ENCODE results near the gene FYB2. TPM values are rescaled to one million over a fixed set of nuclear protein-coding genes. Genes with fewer than 3 reads are reported as not detected.

The FYB2 gene
- total RNA-seq, 2 experiments from 2014 or later = not detected

DNA sequence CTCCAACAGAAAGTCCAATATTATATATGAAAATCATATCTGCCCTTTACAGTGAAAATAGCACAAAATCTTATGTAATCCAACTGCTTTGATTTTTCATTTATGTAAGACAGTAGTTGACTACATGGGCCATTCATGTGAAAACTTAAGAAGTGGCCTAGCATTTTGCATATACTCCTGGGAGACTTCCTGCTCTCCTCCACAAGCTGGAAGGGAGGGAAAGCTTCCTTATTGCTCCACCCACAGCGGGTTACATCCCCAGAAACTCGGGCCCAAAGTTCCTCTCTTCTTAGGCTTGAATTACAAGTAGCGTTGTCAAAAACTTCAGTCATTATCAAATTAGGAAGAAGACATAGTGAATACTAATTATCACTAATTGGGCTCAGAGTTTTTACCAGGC, 29.2 kb downstream of the FYB2 start:
- TF ChIP-seq, protein P1, sequence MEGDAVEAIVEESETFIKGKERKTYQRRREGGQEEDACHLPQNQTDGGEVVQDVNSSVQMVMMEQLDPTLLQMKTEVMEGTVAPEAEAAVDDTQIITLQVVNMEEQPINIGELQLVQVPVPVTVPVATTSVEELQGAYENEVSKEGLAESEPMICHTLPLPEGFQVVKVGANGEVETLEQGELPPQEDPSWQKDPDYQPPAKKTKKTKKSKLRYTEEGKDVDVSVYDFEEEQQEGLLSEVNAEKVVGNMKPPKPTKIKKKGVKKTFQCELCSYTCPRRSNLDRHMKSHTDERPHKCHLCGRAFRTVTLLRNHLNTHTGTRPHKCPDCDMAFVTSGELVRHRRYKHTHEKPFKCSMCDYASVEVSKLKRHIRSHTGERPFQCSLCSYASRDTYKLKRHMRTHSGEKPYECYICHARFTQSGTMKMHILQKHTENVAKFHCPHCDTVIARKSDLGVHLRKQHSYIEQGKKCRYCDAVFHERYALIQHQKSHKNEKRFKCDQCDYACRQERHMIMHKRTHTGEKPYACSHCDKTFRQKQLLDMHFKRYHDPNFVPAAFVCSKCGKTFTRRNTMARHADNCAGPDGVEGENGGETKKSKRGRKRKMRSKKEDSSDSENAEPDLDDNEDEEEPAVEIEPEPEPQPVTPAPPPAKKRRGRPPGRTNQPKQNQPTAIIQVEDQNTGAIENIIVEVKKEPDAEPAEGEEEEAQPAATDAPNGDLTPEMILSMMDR (IDR thresholded peaks at IDR 0.05) = no peak
- ATAC-seq (no peak), DNase-seq (no peak)
- intact Hi-C loops (cut with micrococcal nuclease) = no loop called here
- peaks cover 16% of the 10 kb centered on the region for H3K27me3 Mint-ChIP-seq
- H3K27ac Mint-ChIP-seq = no peak overlapping the region
- CTCF ChIA-PET = interaction anchor here (1.8 kb wide), 1 partner anchor 31 kb away, joined by 7 read pairs; no protein-coding TSS in a partner anchor
- no peaks in the 10 kb centered on the region for H3K36me3 Mint-ChIP-seq (ENCODE audit: low read depth)
- POLR2A ChIA-PET = interaction anchor here (0.6 kb wide), 1 partner anchor 1657 kb away, joined by 4 read pairs; no protein-coding TSS in a partner anchor
- peaks cover 2% of the 10 kb centered on the region for H3K9me3 Mint-ChIP-seq
- no peaks in the 10 kb centered on the region for H3K4me1 Mint-ChIP-seq (ENCODE audit: low read depth)
- H3K4me3 Mint-ChIP-seq = no peak overlapping the region

DNA sequence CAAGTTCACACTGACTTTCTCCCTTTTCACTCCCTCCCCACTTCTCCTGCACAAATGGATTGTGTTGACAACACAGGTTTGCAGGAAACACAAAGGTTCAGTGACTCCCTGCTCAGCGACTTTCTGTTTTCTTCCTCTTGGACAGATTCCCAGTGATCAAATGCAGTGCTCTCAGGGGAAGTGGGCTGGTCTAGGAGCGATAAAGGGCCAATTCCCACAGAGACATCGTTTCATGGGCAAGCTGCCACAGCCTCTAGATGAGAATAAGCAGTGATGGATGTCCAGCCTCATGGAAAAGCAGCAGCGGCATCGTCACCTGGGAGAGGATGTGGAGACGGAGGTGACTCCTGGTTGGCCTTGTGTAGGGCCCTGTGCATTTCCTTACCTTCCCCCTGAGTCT, 30.6 kb downstream of the FYB2 start:
- intact Hi-C loops (cut with micrococcal nuclease) = no loop called here
- Mint-ChIP-seq H3K4me3 (no peak overlapping the region), H3K4me1 (ENCODE audit: low read depth) (no peaks in the 10 kb centered on the region), H3K36me3 (ENCODE audit: low read depth) (no peaks in the 10 kb centered on the region), H3K9me3 (peaks cover 2% of the 10 kb centered on the region), H3K27ac (no peak overlapping the region), H3K27me3 (peaks cover 18% of the 10 kb centered on the region)
- ChIA-PET CTCF (interaction anchor here (1.8 kb wide), 1 partner anchor 32 kb away, joined by 7 read pairs; no protein-coding TSS in a partner anchor), POLR2A (no interaction called here)
- DNase-seq (no peak), ATAC-seq (no peak)
- TF ChIP-seq, protein P1 (IDR thresholded peaks at IDR 0.05) = no peak

DNA sequence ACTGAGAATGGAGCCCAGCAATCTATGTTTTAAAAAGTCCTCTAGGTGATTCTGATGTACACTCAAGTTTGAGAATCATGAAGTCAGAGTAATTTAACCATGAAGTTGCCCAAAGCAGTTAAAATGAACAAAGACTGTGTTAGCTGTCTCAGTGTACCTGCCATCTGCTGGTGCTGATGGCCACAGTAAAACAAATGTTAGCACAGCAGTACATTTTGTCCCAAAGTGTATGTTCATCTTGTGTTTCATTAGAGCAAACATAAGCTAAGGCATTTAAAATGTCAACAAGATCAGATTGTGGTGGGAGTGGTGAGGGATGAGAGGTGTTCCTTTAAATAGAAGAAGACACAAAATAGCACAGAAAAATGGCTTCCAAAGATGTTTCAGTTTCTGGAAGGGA, 31.1 kb downstream of the FYB2 start:
- peaks cover 2% of the 10 kb centered on the region for H3K9me3 Mint-ChIP-seq
- H3K4me1 Mint-ChIP-seq (ENCODE audit: low read depth) = no peaks in the 10 kb centered on the region
- intact Hi-C loops (cut with micrococcal nuclease) = no loop called here
- CTCF ChIA-PET = interaction anchor here (1.8 kb wide), 1 partner anchor 33 kb away, joined by 7 read pairs; no protein-coding TSS in a partner anchor
- ATAC-seq = no peak
- H3K27me3 Mint-ChIP-seq = peaks cover 18% of the 10 kb centered on the region
- TF ChIP-seq, protein P1 (IDR thresholded peaks at IDR 0.05) = no peak
- DNase-seq = no peak
- POLR2A ChIA-PET = no interaction called here
- H3K27ac Mint-ChIP-seq = no peak overlapping the region
- H3K4me3 Mint-ChIP-seq = no peak overlapping the region
- no peaks in the 10 kb centered on the region for H3K36me3 Mint-ChIP-seq (ENCODE audit: low read depth)

DNA sequence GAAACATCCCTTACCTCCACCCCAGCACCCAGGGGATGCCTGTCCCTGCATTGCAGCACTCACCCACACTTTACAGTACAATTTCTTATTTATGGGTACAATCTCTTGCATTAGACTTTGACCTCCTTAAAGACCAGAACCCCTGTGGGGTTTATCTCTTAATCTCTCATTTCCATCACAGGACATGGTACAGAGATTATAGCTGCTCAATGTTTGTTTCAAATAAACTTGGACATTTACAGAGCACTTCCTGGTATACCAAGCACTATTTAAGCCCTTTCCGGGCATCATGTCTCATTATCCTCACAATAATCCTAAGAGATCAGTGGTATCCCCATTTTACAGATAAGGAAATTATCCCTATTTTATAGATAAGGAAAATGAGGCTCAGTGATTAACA, 31.9 kb downstream of the FYB2 start:
- peaks cover 18% of the 10 kb centered on the region for H3K27me3 Mint-ChIP-seq
- POLR2A ChIA-PET = no interaction called here
- intact Hi-C loops (cut with micrococcal nuclease) = no loop called here
- TF ChIP-seq, protein P1 (IDR thresholded peaks at IDR 0.05) = no peak
- no peak overlapping the region for H3K27ac Mint-ChIP-seq
- DNase-seq (no peak), ATAC-seq (no peak)
- no peak overlapping the region for H3K4me3 Mint-ChIP-seq
- no peaks in the 10 kb centered on the region for H3K4me1 Mint-ChIP-seq (ENCODE audit: low read depth)
- peaks cover 2% of the 10 kb centered on the region for H3K9me3 Mint-ChIP-seq
- no peaks in the 10 kb centered on the region for H3K36me3 Mint-ChIP-seq (ENCODE audit: low read depth)
- CTCF ChIA-PET = no interaction called here

DNA sequence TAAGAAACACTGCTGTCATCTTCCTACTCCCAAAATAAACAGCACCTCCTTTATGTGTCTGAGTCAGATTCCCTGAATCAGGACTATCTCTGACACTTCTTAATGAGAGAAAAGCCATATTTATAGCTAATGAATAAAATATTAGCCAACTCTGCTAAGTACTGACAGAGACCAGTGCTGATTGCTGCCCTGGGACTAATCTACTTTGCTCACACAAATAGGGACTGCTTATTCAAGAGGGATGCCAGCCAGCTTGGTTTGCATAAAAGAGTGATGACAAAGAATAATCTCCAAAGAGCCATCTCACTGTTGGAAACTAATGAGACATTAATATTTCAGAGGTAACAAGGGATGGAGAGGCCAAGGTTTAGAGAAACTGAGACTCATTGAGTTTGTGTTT, 36.4 kb downstream of the FYB2 start:
- CTCF ChIA-PET = no interaction called here

More for the DNA sequence above, 36.4 kb downstream of the FYB2 start:
- Mint-ChIP-seq H3K27me3 (peaks cover 5% of the 10 kb centered on the region), H3K27ac (no peak overlapping the region), H3K9me3 (no peaks in the 10 kb centered on the region), H3K36me3 (ENCODE audit: low read depth) (no peaks in the 10 kb centered on the region), H3K4me1 (ENCODE audit: low read depth) (no peaks in the 10 kb centered on the region), H3K4me3 (no peak overlapping the region)
- no peak for DNase-seq
- TF ChIP-seq, protein P1 (IDR thresholded peaks at IDR 0.05) = no peak
- intact Hi-C loops (cut with micrococcal nuclease) = no loop called here
- POLR2A ChIA-PET = no interaction called here
- no peak for ATAC-seq

Measured in activated CD8-positive, alpha-beta T cell treated with anti-CD3 and anti-CD28 coated beads for 36 hours (primary cell).